Measurements from ENCODE around the gene TULP1.

TULP1 gene

GRCh38 chr6:35477028-35477427 lies 35.7 kb downstream of the TULP1 start:
- Histone ChIP-seq H2AFZ (ENCODE audit: low read length) (no peak overlapping the region), H3K9ac (ENCODE audit: low read depth, low read length, poor library complexity, severe bottlenecking) (no peak overlapping the region)
- TF ChIP-seq, protein P1, sequence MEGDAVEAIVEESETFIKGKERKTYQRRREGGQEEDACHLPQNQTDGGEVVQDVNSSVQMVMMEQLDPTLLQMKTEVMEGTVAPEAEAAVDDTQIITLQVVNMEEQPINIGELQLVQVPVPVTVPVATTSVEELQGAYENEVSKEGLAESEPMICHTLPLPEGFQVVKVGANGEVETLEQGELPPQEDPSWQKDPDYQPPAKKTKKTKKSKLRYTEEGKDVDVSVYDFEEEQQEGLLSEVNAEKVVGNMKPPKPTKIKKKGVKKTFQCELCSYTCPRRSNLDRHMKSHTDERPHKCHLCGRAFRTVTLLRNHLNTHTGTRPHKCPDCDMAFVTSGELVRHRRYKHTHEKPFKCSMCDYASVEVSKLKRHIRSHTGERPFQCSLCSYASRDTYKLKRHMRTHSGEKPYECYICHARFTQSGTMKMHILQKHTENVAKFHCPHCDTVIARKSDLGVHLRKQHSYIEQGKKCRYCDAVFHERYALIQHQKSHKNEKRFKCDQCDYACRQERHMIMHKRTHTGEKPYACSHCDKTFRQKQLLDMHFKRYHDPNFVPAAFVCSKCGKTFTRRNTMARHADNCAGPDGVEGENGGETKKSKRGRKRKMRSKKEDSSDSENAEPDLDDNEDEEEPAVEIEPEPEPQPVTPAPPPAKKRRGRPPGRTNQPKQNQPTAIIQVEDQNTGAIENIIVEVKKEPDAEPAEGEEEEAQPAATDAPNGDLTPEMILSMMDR (conservative IDR thresholded peaks at IDR 0.05; ENCODE audit: low read length), result no peak
- no peak for TF ChIP-seq EZH2phosphoT487 (IDR thresholded peaks at IDR 0.05; ENCODE audit: borderline replicate concordance)

DNA sequence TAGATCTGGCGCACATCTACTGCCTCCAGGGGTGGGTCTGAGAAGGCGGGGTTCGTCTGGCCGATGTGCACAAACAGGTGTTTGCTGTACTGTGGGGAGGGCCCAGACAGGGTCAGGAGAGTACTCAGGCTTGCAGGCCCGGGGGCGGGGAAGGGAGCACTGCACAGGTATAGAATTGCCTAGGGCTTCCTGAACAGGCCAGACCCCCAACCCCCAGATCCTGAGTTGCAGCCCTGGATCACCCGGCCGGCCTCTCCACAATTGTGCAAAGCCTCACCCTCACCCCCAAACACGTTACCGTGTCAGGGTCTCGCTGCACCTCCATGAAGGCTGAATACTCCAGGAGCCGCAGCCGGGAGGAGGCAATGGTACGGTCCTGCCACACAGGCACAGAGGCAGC lies 36.7 kb downstream of the TULP1 start:
- Histone ChIP-seq H3K9ac (ENCODE audit: low read depth, low read length, poor library complexity, severe bottlenecking) (no peak overlapping the region), H3K79me2 (ENCODE audit: insufficient read depth, low read length) (peaks cover 24% of the 10 kb centered on the region), H3K4me3 (ENCODE audit: low read length, poor library complexity, severe bottlenecking) (no peak overlapping the region), H3K36me3 (ENCODE audit: insufficient read depth, low read length) (peaks cover 22% of the 10 kb centered on the region; the same call in 1 of the 2 replicates), H3K9me2 (replicated peaks; ENCODE audit: low read depth, low read length) (no peaks in the 10 kb centered on the region), H4K20me1 (ENCODE audit: insufficient read depth, low read length, poor library complexity, severe bottlenecking) (peaks cover 30% of the 10 kb centered on the region), H3K4me2 (ENCODE audit: low read depth, low read length, poor library complexity, severe bottlenecking) (no peak overlapping the region), H3F3A (ENCODE audit: low read depth) (peaks cover 3% of the 10 kb centered on the region; the same call in 1 of the 2 replicates), H3K27me3 (ENCODE audit: insufficient read depth, low read length, poor library complexity, severe bottlenecking) (no peaks in the 10 kb centered on the region), H3K4me1 (ENCODE audit: insufficient read depth, low read length, poor library complexity, severe bottlenecking) (peaks cover 12% of the 10 kb centered on the region), H3K9me3 (ENCODE audit: insufficient read depth, low read depth, low read length) (no peaks in the 10 kb centered on the region), H2AFZ (ENCODE audit: low read length) (no peak overlapping the region)
- TF ChIP-seq EZH2phosphoT487 (IDR thresholded peaks at IDR 0.05; ENCODE audit: borderline replicate concordance), result no peak
- TF ChIP-seq, protein P1 (conservative IDR thresholded peaks at IDR 0.05; ENCODE audit: low read length), result no peak

More at GRCh38 chr6:35477028-35477427, 35.7 kb downstream of the TULP1 start:
- peaks cover 12% of the 10 kb centered on the region; the same call in 1 of the 2 replicates for H3K36me3 ChIP-seq (ENCODE audit: insufficient read depth, low read length)
- H3K4me2 ChIP-seq (ENCODE audit: low read depth, low read length, poor library complexity, severe bottlenecking), result no peak overlapping the region
- no peaks in the 10 kb centered on the region for H3K9me3 ChIP-seq (ENCODE audit: insufficient read depth, low read depth, low read length)
- H3K27me3 ChIP-seq (ENCODE audit: insufficient read depth, low read length, poor library complexity, severe bottlenecking), result no peaks in the 10 kb centered on the region
- H3F3A ChIP-seq (ENCODE audit: low read depth), result peaks cover 2% of the 10 kb centered on the region; the same call in 1 of the 2 replicates
- peaks cover 20% of the 10 kb centered on the region for H4K20me1 ChIP-seq (ENCODE audit: insufficient read depth, low read length, poor library complexity, severe bottlenecking)
- peaks cover 8% of the 10 kb centered on the region for H3K4me1 ChIP-seq (ENCODE audit: insufficient read depth, low read length, poor library complexity, severe bottlenecking)
- H3K9me2 ChIP-seq (replicated peaks; ENCODE audit: low read depth, low read length), result no peaks in the 10 kb centered on the region
- peaks cover 13% of the 10 kb centered on the region for H3K79me2 ChIP-seq (ENCODE audit: insufficient read depth, low read length)
- H3K4me3 ChIP-seq (ENCODE audit: low read length, poor library complexity, severe bottlenecking), result no peak overlapping the region

DNA sequence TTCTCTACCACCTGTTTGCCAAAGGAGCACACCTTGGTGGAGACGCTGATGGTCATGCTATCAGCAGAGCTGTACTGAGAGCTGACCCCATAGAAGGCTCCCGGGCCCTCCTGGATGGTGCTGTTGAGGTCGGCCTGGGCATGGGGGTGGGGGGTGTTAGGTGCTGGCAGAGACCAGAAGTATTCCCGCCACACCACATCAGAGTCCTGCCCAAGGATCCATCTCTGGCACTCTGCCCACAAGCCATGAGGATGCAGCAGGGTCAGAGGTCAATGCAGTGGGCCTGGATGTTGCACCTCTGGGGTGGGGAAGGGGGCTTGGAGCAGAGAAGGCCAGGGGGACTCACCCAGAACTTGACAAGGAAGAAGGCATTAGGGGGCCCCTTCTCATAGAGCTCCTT lies 37.1 kb downstream of the TULP1 start:
- H3K36me3 ChIP-seq (ENCODE audit: insufficient read depth, low read length), result peaks cover 26% of the 10 kb centered on the region
- no peak overlapping the region for H3K9ac ChIP-seq (ENCODE audit: low read depth, low read length, poor library complexity, severe bottlenecking)
- H3K9me2 ChIP-seq (replicated peaks; ENCODE audit: low read depth, low read length), result no peaks in the 10 kb centered on the region
- H3K27me3 ChIP-seq (ENCODE audit: insufficient read depth, low read length, poor library complexity, severe bottlenecking), result no peaks in the 10 kb centered on the region
- no peak for TF ChIP-seq EZH2phosphoT487 (IDR thresholded peaks at IDR 0.05; ENCODE audit: borderline replicate concordance)
- TF ChIP-seq, protein P1 (conservative IDR thresholded peaks at IDR 0.05; ENCODE audit: low read length), result no peak
- peaks cover 28% of the 10 kb centered on the region for H3K79me2 ChIP-seq (ENCODE audit: insufficient read depth, low read length)
- H4K20me1 ChIP-seq (ENCODE audit: insufficient read depth, low read length, poor library complexity, severe bottlenecking), result peaks cover 34% of the 10 kb centered on the region
- no peak overlapping the region for H3K4me3 ChIP-seq (ENCODE audit: low read length, poor library complexity, severe bottlenecking)
- peaks cover 3% of the 10 kb centered on the region; the same call in 1 of the 2 replicates for H3F3A ChIP-seq (ENCODE audit: low read depth)
- no peak overlapping the region for H3K4me2 ChIP-seq (ENCODE audit: low read depth, low read length, poor library complexity, severe bottlenecking)
- no peak overlapping the region for H2AFZ ChIP-seq (ENCODE audit: low read length)
- no peaks in the 10 kb centered on the region for H3K9me3 ChIP-seq (ENCODE audit: insufficient read depth, low read depth, low read length)
- H3K4me1 ChIP-seq (ENCODE audit: insufficient read depth, low read length, poor library complexity, severe bottlenecking), result peaks cover 17% of the 10 kb centered on the region

Measured in Loucy (cell line).